Fibroblast of lung (primary cell): ENCODE measurements around the gene ACTR8.

Experiments
- CTCF ChIP-seq, 2 donors: IDR thresholded peaks in 1 of 2; conservative IDR thresholded peaks in 1 of 2; 1 replicate in 1 of 2; 2 replicates in 1 of 2; pipeline ENCODE4 v1.5.1; 2011 to 2012; ENCODE audit warnings: low read length in 2 of 2, control low read depth in 1 of 2, inconsistent platforms in 1 of 2, low read depth in 1 of 2, mild to moderate bottlenecking in 1 of 2
- EZH2 ChIP-seq: IDR thresholded peaks from 2 replicates; pipeline ENCODE4 v1.5.1; 2012; ENCODE audit warnings: low read length, control low read depth, mild to moderate bottlenecking; ENCODE audit errors: missing control alignments

GRCh38 chr3:53833053-53833645 lies 48.8 kb downstream of the ACTR8 start:
- no peak for TF ChIP-seq CTCF (conservative IDR thresholded peaks at IDR 0.05 in 1 of 2, IDR thresholded peaks at IDR 0.05 in 1 of 2; ENCODE audit: low read depth in 1 of 2, low read length in 2 of 2)
- TF ChIP-seq EZH2, result no peak
